A549 (cell line): ENCODE measurements around the gene PGS1.

Experiments used
- CEBPB ChIP-seq, 2 experiments: fragments of >200 bp in 1 of 2; sonication (Bioruptor Twin) in 1 of 2; formaldehyde crosslinking in 1 of 2; IDR thresholded peaks; 2 replicates each; pipeline ENCODE4 v1.6.1; 2012 to 2016
- CTCF ChIP-seq: fragments of >200 bp; sonication (Bioruptor Twin); formaldehyde crosslinking; IDR thresholded peaks from 3 replicates; pipeline ENCODE4 v1.5.1; 2016
- ELK1 ChIP-seq: fragments of 150-350 bp; IDR thresholded peaks from 2 replicates; pipeline ENCODE4 v1.6.1; 2014; ENCODE audit warnings: low read depth, mild to moderate bottlenecking, low read length
- POLR2A ChIP-seq: IDR thresholded peaks from 2 replicates; pipeline ENCODE4 v1.6.1; 2012; ENCODE audit warnings: mild to moderate bottlenecking, low read length
- SMC3 ChIP-seq: fragments of >200 bp; sonication (Bioruptor Twin); formaldehyde crosslinking; IDR thresholded peaks from 3 replicates; pipeline ENCODE4 v1.6.1; 2018; ENCODE audit warnings: inconsistent platforms
- TP53 ChIP-seq: fragments of 250-450 bp; sonication (Bioruptor Pico); IDR thresholded peaks from 2 replicates; pipeline ENCODE4 v1.5.0; 2021; ENCODE audit warnings: mild to moderate bottlenecking, moderate library complexity
- ZNF302 ChIP-seq: fragments of 250-450 bp; sonication (Bioruptor Pico); IDR thresholded peaks from 2 replicates; pipeline ENCODE4 v1.9.0; 2021; ENCODE audit warnings: inconsistent platforms, mild to moderate bottlenecking, moderate library complexity

GRCh38 chr17:78441271-78441971 lies 63.0 kb downstream of the PGS1 start:
- TF ChIP-seq CTCF (no peak), ZNF302 (CRISPR knock-in tag) (no peak), ELK1 (no peak), SMC3 (no peak), CEBPB (IDR thresholded peaks at IDR 0.05) (no peak), POLR2A (no peak), TP53 (CRISPR knock-in tag) (no peak)
